HG03175 (cell line): Measurements from ENCODE around the gene IPO4.
"Not testable (repeated sequence)": the region's sequence is repeated elsewhere in the genome, so short reads cannot be mapped to it uniquely, and the experiment has no call there.

Experiments used
- ATAC-seq: cut with Tn5 transposase; IDR thresholded peaks from one replicate; pipeline ENCODE4 v1.9.1; 2021; ENCODE audit warnings: mild to moderate bottlenecking, moderate library complexity; ENCODE audit not compliant: unreplicated experiment

The IPO4 gene

DNA sequence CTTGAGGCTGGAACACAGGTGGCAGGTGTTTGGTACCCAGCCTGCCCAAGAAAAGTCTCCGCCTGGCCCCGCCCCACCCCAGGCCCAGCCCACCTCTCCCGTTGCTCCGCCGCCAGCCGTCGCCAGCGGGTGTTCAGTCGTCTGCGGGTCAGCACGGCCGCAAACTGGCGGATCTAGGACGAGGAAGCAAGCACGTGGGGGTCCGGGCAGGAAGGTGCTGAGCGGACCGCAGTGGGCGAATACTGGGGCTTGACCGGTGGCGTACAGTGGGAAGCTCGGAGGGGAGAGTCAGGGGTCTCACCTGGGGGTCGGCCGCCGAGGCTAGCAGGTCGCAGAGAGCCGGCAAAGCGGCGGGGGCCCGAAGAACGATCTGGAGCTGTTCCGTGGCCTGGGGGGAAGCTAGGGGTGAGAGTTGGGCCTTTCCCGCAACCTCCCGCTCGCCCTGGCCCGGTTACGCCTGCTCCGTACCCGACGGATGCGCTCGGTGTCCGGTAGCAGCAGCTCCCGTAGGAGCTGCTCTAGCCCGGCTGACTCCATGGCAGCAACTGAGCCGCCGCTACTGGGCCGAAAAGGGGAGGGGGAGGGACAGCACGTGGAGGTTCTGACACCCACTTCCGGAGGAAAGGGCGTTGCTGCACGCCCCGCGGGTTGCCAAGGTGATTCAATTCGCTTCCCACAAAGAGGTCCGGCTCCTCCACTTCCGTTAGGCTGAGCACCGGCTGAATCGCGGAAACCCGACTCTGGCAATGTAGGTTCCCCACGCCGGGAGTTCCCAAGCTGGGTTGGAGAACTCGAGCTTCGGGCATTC is at the start of gene IPO4:
TSS of gene IPO4 (minus strand) at position 566 of the 808 bp plus-strand sequence. CDS start at position 537, 29 bp downstream.
- ATAC-seq: peak; percentile 88

GRCh38 chr14:24238123-24238522 is 49.5 kb upstream of the IPO4 start:
- no peak for ATAC-seq

DNA sequence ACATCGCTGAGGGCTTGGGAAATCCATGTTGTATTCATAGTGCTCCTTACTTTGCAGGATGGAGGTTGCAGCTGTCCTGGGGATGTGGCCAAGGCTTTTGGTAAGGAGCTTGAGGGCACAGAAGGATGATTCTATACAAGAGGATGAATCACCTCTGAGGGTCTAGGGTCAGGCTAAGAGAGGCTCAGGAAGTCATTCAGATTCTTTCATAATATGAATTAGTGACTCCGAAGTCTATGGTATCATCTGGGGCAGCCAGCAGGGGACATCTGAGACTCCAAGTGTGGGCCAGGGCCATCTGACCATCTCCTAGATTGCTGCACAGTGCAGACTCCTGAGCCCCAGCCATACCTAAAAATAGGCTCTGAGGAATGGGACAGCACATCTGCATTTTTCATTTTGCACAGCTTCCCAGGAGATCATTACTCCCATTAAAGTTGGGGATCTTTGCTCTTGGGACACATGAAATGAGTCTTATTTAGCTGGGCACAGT is 48.9 kb upstream of the IPO4 start:
- no peak for ATAC-seq

- no peak for ATAC-seq
Measured at GRCh38 chr14:24236689-24237462, 48.3 kb upstream of the IPO4 start.

DNA sequence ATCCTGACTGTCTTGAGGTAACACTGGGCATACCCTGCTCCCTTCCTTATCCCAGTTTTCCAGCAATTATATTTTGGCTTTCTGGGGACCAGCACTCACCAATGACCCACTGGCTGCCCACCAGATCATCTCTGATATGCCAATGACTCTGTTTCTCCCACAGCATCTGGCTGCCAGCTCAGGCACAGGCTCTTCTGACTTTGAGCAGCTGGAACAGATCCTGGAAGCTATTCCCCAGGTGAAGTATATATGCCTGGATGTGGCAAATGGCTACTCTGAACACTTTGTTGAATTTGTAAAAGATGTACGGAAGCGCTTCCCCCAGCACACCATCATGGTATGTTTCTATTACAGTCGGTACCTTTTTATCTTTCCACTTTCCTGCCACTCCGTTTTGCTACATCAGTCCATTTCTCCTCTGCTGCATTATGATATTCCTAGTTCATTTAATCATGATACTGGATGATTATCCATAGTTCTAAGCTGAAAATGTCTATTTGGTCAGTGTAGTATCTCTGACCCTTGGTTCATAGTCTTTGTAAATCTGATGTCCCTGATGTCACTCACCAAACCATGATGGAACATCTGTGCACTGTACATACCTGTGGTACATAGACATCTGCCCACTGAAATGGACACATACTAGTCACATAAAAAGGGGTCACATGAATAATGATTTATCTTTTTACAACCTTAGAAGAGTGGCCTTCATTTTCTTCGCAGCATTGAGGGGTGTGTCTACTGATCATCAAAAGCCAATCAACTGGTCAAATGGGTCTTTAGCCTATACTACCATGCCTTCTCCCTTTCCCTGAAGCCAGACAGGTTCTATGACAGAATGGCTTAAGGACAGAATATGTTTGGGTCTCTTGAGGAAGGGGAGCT is 47.4 kb upstream of the IPO4 start:
- ATAC-seq: no peak

GRCh38 chr14:24234095-24235005 is 45.7 kb upstream of the IPO4 start:
- ATAC-seq: no peak

DNA sequence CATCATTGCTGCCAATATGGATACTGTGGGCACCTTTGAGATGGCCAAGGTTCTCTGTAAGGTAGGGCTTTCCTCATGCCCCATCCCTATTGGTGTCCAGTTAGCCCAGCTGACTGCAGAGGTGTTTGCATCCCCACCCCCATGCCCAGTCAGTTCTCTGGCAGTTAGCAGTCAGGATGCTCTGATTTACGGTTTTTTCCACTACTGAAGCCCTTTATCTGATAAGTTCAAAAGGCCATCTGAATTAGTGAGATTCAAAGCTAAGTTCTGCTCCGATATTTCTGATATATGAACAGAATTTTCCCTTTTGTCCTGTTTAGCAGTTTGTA is 44.9 kb upstream of the IPO4 start:
- no peak for ATAC-seq

GRCh38 chr14:24232645-24233537 is 44.3 kb upstream of the IPO4 start, which contains the start of gene GMPR2:
Gene GMPR2, plus strand, starts transcription at chr14:24232929. Its CDS starts 325 bp downstream, at chr14:24233254.
- ATAC-seq: peak; percentile 46

- peak; percentile 79 for ATAC-seq
Measured at GRCh38 chr14:24232121-24232644, 43.6 kb upstream of the IPO4 start, which contains the start of gene NEDD8. Gene NEDD8, minus strand, starts transcription at chr14:24232367. Its CDS starts 100 bp downstream, at chr14:24232267.

DNA sequence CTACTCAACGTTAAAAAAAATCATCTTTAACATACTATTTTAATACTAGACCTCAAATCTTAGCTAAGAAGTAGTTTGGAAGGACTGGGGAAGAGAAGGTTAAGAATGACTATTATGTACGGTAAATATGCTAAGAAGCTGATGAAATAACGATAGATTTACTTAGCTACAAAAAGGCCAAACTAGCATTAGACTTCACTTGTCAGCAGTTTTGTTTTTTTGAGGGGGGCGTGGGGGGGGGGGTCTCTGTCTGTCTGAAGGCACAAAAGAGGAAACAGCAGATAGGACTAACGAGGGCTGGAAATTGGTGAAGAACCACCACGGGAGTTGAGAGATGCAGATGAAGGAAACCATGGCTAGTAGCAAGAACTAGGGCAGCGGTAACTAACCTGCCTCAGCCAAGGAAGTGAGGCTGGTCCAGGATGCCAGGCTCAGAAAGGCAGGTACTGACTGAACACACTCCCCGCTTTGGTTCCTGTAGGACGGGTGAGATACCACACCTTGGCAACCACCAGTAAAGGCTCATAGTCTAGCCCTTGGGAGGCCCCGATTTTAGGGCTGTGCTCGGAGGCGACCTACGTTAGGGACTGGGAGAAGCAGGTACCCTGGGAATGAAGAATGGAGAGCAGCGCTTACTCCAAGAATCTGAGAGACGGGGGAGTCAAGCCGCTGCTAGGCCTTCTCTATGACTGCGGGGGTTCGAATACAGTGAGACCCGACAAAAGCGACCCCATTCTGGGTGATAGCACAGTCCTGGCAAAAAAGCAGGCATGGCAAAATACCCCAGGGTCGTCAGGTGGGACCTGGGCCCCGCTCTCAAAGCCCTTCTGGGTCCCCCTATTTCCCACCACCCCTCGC is 42.9 kb upstream of the IPO4 start:
- peak; percentile 11 for ATAC-seq

DNA sequence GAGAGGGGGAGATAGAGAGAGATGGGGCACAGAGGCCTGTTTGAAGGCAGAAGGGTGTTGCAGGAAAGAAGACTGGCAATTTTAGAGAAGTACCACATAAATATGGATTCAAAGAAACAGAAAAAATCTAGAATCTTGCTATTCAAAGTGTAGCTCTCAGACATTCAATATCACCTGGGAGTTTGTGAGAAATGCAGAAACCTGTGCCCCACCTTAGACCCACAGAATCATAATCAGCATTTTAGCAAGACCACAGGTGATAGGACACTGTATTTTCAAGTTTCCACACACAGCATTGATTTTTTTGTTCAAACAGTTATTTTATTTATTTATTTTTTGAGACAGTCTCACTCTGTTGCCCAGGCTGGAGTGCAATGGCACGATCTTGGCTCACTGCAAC is 40.3 kb upstream of the IPO4 start:
- ATAC-seq: no peak

GRCh38 chr14:24226473-24226872 is 37.9 kb upstream of the IPO4 start:
- no peak for ATAC-seq

GRCh38 chr14:24224618-24225071 is 36.0 kb upstream of the IPO4 start:
- no peak for ATAC-seq

GRCh38 chr14:24222987-24223386 is 34.4 kb upstream of the IPO4 start:
- ATAC-seq: not testable (repeated sequence)

- no peak for ATAC-seq
Measured at GRCh38 chr14:24219521-24219920, 30.9 kb upstream of the IPO4 start.

- ATAC-seq: no peak
Measured at GRCh38 chr14:24219080-24219479, 30.5 kb upstream of the IPO4 start.

GRCh38 chr14:24216876-24217275 is 28.3 kb upstream of the IPO4 start:
- not testable (repeated sequence) for ATAC-seq

DNA sequence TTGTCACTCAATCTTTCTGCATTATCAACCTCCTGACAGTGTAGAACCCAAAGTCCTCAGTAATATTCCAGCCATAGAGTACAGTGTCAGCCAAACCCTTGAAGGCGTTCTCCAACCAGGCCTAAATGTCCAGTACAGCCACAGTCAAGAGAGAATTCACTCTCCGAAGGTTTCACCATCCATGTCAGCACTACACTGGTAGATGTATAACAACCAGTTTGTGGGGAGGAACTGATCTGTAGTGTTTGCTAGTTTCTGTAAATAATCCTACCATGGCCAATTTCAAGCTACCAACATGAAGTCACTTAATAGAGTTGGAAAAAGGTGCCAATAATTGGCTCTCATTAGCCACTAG is 27.7 kb upstream of the IPO4 start:
- ATAC-seq: no peak
